ENCODE measurements around the gene MTAP.

Gene MTAP

DNA sequence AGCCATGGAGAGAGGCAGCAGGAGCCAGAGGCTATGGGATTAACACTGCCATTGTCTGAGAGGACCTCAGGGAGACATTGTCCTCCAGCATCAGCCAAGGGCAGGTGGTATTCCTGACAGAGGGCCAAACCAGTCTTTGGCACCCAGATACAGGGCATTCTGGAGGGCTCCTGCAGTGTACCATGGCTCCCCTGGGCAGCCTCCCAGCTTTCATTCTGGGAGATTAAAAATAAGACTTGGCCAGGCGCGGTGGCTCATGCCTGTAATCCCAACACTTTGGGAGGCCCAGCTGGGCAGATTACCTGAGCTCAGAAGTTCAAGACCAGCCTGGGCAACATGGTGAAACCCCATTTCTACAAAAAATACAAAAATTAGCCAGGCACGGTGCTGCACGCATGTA, 4.2 kb downstream of the MTAP start:
- DNase-seq: no peak

DNA sequence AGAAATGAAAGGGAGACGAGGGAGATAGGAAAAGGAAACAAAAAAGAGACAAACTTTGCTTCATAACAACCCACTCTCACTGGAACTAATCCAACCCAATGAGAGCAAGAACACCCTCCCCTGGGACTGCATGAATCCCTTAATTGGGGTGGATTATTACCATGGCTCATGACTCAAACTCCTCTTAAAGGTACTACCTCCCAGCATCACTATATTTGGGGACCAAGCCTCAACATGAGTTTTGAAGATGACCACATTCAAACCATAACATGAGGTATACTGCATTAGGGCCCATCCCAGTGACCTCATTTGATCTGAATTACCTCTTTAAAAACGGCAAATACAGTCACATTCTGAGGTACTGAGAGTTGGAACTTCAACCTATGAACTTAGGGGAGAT, 8.0 kb downstream of the MTAP start:
- no peak for DNase-seq

DNA sequence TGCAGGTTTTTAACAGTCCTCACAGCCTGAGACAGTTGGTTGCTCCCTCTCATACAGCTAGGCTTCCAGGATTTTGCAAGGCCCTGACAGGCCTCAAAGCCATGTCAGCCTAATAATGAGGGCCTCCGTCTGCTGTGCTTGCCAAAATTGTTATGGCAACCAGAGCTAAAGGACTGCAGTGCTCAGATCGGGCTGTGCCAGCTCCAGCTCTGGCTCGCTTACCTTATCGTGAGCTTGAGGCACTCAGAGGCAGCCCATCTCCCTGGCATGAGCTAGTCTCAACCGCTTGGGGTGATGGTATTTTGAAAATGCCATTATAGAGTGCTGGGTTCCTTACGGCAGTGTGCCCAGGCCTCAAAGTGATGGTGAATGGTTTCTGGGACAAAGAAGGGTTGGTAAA, 8.4 kb downstream of the MTAP start:
- DNase-seq: no peak

DNA sequence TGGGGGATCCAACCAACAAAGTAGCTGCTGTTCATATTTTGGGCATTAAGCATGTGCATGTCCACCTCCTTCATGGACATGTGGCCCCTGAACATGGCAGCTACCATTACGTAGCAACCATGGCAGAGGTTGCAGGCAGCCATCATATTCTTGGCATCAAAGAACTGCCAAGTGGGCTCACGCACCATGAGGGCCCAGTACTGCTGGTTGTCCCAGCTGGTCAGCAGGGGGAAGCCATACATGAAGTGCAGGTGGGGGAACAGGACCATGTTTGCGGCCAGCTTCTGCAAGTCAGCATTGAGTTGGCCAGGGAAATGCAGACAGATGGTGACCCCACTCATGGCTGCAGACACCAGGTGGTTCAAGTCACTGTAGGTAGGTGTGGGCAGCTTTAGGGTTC, 9.5 kb downstream of the MTAP start:
- DNase-seq: no peak

DNA sequence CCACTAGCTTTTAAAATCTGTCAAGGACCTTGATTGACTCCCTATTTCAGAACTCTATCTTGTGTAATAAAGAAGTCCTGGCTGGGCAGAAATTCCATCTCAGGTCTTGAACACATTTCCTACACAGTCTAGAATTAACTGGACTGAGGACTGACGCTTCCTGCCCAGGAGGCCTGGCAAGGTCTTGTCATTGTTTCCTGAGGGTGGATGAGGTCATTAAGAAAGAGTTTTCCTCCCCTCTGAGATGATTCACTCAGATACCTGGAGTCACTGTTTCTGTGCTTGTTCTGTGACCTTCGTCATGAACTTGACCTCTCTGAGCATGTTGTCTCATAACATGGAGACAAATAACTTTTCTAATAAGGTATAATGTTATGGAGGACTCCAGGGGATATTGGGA, 10.0 kb downstream of the MTAP start:
- DNase-seq: no peak

DNA sequence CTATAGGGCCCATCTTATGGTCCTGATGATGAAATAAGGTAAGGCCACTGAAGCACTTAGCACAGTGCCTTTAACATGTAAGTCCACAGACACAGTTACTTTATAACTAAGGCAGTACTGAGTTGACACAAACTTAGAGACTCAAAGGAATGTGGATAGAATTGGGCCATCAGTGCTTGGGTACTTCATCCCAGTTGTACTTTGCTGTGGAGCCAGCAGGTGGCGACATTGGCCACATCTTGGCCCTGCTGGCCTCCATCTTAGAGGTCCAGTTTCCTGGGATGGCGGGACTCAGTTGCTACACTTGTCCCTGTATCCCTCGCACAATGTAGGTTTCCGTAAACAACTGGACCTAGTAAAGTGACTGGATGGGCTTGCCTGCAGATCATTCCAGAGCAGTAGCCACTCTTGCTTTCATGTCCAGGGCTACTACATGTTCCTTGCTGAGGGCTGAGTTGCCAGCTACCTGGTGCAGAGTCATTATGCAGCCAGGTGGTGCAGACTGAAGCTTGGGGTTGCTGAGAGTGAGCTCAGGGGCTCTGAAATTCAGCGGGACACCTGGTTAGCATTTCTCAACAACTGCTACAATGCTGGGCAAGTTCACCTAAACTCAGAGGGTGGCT, 10.6 kb downstream of the MTAP start:
- no peak for DNase-seq

DNA sequence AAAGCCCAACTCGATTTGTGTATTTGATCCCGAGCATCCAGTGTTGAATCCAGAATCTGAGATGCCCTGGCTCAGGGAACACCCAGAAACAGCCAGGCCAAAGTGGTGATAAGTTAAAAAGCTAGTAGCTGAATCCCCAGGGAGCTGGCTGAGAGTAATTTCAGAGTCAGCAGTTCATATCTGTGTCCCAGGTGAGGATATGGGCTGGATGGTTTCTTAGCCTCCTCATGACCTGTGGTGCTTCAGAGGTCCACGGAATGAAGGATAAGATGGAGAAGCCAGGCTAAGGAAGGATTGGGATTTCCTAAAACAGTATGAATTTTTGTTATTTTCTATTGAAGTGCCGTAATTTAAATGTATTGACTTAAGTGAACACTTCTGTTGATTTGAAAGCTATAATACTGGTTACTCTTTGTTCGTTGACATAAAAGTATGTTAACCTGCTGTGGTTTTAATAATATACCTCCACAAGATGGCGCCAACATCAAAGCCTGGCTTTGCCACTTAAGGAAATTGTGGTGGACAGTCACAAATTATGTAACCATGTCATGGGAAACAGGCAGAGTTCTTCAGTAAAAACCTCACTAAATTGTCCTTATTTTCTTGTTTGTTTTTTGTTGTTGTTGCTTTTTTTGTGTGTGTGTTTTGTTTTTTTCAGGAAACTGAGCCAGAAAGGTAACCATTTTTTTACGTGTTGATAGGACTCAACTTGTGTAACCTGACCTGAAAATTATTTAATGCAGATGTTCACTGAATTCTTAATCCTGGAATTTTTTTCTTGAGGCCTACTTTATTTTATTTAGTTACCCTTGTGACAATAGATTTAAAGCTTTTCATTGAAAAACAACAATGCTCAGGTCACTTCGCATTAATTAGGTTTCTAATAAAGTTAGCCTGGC, 11.4 kb downstream of the MTAP start:
- DNase-seq: no peak

DNA sequence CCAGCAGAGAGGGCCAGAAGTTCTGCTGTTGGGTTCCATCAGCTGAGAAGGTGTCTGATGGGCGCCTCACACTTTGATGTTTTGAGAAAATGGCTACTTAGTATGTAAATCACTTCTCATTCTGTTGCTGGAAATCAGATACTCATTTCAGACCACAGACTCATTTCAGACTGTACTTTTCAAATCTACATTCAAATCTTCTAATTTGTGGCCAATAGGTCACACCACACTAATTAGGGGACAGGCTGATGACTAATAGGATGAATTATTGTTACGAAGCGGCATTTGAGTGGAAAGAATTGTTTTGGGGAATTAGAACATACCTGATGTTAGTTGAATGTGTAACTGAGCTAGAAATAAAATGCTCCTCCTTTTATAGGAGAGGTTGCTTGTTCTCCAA, 13.2 kb downstream of the MTAP start:
- no peak for DNase-seq

DNA sequence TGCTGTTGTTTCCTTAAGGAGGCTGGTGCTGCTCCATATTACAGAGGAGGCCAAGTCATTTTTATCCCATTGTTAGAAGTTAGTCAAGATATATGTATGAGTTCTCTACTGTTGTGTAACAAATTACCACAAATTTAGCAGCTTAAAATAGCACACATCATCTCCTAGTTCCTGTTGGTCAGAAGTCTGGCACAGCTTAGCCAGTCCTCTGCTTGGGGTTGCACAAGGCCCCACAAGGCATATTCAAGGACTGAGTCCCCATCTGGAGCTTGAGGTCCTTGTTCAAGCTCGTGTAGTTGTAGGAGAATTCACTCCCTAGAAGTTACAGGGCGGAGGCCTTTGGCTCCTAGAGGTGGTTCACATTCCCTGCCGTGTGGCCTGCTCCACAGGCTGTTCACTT, 14.7 kb downstream of the MTAP start:
- DNase-seq: no peak

DNA sequence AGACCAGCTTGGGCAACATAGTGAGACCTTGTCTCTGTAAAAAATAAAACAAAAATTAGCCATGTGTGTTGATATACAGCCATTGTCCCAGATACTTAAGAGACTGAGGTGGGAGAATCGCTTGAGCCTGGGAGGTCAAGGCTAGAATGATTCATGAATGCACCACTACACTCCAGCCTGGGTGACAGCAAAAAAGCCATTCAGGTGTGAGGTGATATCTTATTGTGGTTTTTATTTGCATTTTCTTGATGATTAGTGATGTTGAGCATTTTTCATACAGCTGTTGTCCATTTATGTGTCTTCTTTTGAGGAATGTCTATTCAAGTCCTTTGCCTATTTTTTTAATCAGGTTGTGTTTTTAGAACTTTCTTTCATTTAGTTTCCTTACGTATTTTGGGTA, 23.2 kb downstream of the MTAP start:
- no peak for DNase-seq

DNA sequence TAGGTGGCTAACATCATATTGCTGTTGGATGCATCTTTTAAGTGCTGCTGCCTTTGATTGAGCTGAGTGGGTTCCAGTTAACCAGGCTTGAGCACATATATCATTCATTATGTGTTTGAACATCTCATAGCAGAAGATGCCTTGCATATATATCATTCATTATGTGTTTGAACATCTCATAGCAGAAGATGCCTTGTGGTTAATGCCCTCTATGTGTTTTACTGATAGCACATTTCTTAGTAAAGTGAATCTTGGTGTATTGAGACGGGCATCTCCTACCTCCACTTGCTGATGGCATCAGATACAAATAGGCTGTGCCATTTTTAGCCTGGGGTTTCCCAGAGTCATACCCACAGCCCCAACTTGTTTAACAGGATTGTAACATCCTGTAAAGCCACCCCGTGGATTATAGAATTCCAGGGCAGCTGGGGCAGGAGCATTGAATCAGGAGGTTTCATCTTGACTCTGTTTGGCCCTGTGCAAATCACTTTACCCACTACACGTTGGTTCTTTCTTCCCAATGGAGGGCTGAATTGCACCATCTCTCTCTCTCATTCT, 26.5 kb downstream of the MTAP start:
- DNase-seq: no peak

DNA sequence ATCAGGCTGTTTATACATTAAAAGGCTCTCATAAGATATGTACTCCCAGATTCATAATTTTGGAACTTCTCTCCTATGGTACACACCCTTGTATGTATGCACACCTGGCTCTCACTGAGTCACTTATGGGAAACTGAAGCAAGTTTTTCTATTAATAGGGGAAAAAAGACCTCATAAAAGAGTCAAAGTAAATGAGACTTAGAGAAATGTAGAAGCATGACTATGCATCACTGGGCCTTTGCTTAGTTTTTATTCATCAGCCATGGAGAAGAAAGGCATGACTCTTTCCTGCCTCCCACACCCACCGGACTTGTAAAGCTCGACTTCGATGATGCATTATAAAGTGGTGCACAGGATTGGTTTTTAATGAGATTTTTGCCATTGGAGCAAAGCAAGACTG, 28.2 kb downstream of the MTAP start:
- no peak for DNase-seq

DNA sequence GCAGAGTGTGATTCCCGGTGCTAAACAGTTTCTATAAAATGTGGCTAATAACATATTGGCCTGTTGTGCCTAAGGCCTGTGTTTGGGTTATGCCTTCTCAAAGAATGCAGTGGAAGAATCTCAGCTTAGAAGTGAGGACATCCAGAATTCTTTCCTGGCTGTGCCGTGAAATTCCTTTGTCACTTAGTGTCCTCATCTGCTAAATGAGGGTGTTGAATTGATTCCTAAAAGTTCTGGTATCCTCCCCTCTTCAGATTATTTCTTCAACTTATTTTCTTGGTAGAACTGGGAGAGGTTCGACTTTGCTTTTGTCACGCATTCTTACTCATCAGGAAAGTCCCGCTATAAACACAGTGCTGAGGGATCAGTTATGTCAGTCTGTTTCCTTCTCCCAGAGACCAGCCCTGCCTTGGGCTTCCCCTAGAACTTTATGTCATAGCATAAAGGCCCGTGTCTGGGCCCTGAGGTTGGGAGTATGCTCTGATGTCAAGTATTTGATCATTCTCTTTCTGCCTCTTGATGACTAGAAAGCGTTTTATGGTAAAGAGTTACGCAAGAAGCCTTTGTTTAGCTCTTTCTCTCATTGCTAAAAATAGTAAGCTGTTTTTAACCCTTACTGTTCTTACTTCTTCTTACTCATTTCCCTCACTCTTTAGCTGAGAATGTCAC, 29.5 kb downstream of the MTAP start:
- DNase-seq: no peak

DNA sequence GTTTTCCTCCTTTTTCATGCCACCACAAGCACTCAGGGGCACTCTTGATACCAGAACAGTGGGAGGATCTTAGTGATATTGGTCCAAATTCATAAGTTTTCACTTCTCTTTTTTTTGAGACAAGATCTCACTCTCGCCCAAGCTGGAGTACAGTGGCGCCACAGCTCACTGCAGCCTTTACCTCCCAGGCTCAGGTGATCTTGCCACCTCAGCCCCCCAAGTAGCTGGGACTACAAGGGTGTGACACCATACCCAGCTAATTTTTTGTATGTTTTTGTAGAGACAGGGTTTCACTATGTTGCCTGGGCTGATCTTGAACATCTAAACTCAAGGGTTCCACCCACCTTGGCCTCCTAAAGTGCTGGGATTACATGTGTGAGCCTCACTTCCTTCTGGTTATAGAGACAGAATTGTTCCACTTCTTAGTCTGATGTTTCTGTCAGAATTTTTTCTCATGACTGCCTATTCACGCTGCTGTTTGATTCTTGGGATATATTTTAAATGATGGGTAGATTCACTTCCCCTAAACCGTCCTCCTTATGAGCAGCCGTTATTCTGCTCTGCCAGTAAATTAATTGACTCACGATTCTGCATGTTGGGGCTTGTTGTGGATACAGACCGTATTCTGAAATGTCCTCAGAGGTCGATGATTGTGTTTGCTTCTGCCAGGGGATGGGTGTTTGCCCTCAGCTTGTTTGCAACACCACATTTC, 30.8 kb downstream of the MTAP start:
- DNase-seq: no peak

DNA sequence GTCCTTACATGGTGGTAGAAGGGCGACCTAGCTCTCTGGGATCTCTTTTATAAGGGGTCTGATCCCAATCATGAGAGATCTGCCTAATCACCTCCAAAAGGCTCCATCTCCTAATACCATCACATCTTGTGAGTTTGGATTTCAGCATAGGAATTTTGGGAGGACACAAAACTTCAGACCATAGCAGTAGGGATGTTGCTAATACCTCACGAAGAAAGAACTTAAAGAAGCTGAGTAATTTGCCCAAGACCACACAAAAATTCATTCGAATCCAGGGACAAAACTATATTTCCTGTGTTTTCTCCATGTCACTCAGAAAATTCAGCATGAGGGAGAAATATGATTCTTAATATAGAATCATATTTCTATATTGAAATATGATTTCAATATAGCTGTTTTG, 32.7 kb downstream of the MTAP start:
- DNase-seq: no peak

DNA sequence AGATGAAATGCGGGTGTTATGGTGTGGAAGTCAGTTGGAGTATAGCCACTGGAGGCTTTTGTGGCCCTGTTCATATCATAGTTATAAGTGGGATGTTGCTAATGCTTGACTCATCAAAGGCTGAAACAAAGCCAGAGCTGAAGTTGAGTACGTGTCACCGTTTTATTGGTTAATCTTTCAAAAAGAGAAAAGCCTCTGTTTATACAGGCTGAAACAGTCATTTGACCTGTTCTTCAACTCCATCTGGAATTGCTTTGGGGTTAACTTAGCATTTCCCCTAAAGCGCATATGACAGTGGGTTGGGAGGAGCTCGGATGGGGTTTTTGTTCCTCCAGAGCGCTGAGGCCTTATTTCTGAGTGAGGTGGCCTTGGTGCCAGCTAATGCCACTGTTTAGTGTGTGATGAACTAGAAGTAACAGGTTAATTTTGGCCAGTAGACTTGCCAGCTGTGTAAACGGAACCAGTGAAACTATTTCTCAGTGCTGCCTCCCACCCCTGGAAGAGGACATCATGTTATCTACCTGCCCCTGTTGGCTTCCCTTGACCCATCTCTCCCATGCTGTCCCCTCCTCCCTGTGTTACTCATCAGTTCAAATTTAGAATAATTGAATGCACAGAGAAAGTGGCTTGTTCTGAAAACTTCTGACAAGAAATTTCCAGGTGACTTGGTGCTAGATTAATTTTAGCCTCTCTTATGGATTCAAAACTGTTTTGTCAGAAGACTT, 34.2 kb downstream of the MTAP start:
- DNase-seq: no peak

DNA sequence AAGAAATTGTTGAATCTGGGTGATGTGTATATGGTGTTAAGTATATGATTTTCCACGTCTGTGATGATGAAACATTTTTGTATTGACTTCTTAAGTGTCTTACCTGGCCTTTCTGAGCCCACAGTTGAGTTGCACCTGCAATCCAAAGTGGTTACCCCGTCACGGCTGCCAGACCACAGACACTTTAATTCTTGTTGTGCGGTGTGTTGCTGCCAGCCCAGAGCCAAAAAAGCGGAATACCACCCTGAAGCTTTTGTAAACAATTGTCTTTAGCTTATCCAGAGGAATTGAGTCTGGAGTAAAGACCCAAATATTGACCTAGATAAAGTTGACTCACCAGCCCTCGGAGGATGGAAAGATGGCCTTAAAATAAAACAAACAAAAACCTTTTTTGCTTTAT, 35.1 kb downstream of the MTAP start:
- no peak for DNase-seq

DNA sequence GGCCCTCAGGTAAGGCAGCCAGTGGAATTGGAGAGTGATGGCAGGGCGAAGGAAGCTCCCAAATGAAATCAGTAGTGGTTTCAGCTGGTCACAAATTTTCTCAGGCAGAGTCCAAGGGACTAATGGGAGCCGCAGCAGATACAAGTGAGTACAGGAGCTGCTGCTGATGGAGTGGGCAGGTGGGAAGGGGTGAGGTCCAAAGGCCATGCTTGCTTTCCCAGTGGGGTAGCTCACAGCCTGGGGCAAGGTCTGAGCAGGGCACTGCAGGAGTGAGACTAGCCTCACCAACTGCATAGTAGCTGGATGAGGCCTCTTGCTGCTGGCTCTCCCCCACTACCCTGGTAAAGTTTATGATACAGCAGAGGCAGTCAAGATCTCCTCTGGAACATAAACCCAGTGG, 38.2 kb downstream of the MTAP start:
- no peak for DNase-seq

DNA sequence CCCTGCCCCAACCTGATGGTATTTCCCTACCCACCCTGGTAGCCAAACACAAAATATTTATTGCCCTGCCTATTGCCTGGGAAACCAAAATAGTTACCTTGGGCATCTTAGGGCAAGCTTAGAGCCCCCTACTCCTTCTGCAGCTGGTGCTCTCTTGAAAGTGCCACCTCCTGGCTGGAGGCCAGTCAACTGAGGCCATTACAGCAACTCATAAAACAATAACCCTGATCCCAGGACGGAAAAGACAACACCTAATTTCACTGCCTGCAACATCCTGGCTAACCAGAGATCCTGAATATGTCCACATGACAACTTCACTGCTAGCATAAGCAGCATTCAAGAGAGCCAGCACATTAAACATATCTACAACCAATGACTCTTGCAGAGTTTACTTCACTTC, 38.7 kb downstream of the MTAP start:
- DNase-seq: no peak

DNA sequence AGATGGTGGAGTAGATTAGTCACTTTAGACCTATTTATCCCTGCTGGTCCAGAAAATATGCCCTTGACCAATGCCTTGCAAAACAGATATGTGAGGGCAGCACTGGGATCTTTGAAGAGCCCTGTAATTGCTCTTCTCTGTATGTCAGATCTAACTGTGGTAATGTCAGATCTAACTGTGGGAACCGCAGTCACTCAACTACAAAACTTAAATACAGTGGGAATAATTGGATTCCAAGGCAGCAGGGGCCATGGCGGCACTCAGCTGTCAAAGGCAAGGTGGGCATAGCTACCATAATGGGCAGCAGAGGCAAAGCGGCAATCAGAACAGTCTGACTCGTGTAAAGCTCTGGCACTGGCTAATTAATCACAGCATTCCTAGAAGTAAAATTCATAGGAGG, 46.2 kb downstream of the MTAP start:
- DNase-seq: no peak

DNA sequence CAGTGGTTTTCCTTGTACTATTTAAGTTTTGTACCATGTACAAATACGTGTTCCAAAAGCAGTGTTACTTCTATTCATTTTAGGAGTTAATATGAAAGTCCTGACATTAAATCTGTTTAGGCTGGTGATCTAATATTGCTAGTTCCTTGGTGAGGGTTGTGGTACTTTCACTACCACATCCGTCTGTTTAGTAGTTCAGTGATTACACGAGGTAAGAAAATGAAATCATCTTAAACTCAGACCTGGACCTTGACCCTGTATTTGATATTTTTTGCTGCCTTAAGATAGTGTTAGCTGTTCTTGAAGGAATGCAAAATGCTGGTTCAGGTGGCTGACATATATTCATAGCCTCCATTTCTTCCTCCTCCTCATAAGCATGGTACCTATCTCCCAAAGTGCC, 50.3 kb downstream of the MTAP start:
- no peak for DNase-seq

DNA sequence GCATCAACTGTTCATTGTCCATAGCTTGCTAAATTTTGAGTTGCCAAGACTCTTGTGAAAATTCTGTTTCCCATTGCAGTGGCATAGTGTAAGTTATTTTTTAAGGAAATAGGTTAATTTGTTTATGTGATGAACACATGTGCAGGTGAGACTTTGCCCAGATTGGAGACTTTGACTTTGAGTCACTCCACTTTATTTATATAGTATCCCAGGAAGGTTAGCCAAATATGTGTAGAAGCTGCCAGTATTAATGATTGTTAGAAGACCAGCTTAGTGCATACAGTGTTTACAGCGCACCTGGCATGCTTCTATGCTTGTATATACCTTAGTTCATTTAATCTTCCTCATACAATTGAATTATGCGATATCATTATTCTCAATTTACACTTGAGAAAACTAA, 51.0 kb downstream of the MTAP start:
- no peak for DNase-seq

DNA sequence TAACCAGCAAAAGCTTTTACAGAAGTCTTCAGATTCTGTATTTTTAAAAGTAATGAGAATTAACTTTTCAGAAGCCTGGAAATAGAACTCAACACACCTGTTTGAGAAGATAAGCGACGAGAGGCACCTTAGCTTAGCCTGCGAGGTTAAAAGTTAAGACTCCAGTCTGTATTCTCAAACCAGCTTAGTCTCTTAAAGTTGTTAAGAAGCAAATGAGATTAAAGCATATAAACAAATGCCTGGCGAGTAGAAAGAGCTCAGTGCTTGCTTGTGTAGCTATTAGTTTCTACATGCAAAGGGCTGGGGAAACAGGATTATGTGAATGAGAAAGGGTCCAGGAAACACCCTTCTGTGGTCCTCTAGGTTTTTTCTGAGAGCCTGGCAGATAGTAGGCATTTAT, 51.7 kb downstream of the MTAP start:
- no peak for DNase-seq

Measured in NCI-H1417 treated with DMSO at 0.1 percent for 48 hours (cell line).